ENCODE results near the gene RAPGEF1.

The RAPGEF1 gene

DNA sequence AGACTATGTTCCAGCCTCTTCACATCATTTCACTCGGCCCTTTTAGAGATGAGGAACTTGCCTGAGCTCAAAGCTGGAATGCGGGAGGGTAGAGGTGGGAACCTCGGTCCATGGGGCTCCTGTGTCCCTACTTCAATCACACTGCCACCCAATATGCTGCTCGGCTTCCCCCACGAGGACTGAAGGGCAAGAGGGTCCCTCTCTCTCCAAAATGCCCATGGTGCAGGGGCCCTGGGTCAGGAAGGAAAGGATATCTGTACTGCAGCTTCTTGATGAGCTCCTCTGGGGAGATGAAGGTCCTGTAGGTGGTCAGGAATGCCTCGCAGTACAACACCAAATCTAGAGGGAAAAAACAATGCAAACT, 148.0 kb downstream of the RAPGEF1 start:
- no peak for DNase-seq (ENCODE audit: extremely low read depth in 1 of 2, low read depth in 1 of 2)

DNA sequence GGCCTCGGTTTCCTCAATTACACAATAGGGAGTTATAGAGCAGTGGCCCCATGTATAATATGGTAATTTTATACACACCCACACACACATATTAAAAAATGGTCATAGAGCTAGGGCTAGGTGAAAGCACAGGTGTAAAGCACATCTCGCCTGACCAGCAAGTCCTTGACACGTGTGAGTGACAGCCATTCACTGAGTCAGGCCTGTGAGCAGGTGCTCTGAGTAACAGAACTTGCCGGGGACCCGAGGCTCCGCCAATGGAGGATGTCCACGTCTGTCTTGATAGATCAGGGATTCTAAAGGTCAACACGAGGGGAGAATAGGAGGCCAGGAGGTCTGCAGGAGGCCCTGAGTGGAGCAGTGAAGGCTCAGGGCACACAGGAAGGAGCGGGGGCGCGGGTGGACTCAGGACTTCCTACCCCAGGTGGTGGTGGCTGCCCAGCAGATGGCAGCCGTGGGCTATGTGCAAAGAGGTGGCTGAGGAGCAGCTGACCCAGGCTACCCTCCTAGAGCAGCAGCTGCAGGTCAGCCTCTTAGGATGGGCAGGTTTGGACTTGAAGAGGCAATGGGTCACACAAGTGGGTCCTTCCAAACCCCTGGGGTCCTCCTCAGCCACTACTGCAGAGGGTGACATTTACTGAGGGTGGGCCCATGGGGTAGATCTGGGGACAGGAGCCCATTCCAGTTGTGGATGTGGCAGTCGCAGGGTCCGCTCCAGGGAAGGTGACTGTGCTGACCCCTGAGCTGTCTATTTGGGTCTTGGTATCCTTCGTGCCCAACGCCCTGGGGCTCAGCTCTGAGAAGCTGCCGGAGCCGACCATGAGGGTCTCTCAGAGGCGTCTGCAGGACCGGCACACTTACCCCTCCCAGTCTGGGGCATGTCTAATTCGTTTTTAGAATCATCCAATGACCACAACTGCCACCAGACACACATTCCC, 148.7 kb downstream of the RAPGEF1 start:
- DNase-seq (ENCODE audit: extremely low read depth in 1 of 2, low read depth in 1 of 2): peak; percentile 54 to 65

DNA sequence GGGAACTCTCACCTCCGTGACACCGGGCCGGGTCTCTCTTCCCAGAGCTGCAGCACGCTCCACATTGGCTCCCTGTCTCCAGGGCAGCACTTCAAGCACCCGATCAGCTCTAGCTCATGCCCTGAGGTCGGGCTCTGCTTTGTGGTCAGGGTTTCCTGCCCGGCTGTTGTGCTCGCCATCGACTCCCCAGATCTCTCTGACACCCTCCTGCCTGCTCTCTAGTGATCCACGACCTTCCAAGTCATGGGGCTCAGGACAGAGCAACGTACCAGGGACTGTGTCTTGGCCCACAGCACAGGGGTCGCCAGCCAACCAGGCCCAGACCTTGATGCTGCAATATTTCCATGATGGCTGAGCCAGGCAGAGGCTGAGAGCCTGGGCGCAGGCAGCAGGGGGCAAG, 149.4 kb downstream of the RAPGEF1 start:
- DNase-seq (ENCODE audit: extremely low read depth in 1 of 2, low read depth in 1 of 2): no peak

GRCh38 chr9:131589993-131590392, 149.9 kb downstream of the RAPGEF1 start:
- DNase-seq (ENCODE audit: extremely low read depth in 1 of 2, low read depth in 1 of 2): no peak

DNA sequence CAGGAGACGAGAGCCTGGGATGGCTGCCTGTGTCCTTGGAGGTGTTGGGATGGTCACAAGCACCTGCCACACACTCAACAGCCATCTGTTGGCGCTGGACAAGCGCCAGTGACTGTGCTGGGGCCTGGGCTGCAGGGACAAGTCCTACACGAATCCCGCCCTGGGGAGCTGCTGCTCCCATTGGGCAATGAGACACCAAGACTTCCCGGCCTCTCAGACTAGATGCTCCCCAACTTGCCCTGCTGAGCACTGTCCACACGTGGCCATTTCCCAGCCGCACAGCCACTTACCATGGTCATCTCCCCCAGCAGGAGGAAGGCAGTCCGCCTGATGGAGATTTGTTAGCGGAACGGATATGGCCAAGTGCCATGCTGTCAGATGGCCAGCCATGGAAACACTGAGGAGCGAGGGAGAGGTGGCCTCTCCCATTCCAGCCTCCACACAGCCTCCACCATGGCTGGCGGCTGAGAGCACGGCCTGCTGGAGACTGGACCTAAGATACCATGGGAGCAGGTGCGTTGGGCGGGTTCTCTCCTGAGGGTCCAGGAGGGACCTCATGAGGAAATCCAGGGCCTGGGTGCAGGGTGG, 150.7 kb downstream of the RAPGEF1 start:
- DNase-seq (ENCODE audit: extremely low read depth in 1 of 2, low read depth in 1 of 2): no peak

DNA sequence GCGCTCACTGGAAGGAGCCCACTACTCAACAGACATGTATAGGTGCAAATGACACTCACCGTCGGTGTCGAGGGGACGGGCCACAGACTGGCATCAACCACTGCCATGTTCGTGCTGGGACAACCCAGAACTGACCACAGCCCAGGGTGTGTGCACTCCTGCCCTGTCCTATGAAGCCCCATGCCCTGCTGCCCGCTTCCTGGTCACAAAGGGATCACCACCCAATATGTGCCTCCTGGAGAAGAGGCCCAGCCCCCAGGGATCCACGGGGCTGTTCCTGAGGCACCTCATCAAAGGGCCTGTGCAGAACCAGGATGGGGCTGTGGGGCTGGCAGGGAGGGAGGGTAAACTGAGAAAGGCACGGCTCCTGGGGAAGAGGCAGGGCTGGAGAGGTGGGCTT, 151.5 kb downstream of the RAPGEF1 start:
- no peak for DNase-seq (ENCODE audit: extremely low read depth in 1 of 2, low read depth in 1 of 2)

DNA sequence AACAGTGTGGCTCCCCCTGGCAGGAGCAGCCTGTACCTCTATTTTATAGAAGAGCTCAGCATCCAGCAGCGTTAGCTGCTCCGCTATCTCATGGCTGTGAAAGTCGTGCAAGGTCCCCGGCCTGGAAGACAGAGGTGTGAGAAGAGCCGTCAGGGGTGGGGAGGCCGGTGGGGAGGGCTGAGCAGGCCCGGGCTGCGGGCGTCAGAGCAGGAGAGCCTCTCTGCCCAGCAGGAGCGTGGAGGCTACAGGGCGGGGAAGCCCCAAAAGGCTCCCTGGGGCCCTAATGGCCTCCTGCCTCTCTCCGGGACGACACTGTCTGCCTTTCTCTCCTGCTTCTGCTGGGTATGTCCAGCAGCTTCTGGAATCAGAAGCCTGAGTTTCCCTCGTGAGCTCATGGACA, 152.0 kb downstream of the RAPGEF1 start:
- DNase-seq (ENCODE audit: extremely low read depth in 1 of 2, low read depth in 1 of 2): no peak

DNA sequence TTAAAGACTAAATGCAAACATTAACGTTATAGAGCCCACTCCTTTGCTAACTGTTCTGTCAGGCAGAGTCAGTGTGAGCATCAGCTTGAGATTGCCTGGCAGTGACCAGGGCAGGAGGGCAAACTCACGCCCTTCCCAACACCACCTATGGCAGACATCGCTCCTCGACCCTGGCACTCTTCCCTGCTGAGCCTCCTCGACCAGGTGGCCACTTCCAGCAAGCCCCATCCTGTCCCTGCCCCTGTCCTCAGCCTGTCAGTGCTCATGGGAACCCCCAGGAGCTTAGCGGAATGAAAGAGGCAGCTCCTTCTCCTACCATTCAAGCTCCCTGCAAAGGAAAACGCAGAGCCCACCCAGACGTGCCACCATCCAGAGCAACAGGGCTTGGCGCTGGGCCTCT, 152.5 kb downstream of the RAPGEF1 start:
- no peak for DNase-seq (ENCODE audit: extremely low read depth in 1 of 2, low read depth in 1 of 2)

- DNase-seq (ENCODE audit: extremely low read depth in 1 of 2, low read depth in 1 of 2): no peak
Measured at GRCh38 chr9:131585375-131585774, 154.5 kb downstream of the RAPGEF1 start.

GRCh38 chr9:131584858-131585257, 155.0 kb downstream of the RAPGEF1 start:
- DNase-seq (ENCODE audit: extremely low read depth in 1 of 2, low read depth in 1 of 2): no peak

DNA sequence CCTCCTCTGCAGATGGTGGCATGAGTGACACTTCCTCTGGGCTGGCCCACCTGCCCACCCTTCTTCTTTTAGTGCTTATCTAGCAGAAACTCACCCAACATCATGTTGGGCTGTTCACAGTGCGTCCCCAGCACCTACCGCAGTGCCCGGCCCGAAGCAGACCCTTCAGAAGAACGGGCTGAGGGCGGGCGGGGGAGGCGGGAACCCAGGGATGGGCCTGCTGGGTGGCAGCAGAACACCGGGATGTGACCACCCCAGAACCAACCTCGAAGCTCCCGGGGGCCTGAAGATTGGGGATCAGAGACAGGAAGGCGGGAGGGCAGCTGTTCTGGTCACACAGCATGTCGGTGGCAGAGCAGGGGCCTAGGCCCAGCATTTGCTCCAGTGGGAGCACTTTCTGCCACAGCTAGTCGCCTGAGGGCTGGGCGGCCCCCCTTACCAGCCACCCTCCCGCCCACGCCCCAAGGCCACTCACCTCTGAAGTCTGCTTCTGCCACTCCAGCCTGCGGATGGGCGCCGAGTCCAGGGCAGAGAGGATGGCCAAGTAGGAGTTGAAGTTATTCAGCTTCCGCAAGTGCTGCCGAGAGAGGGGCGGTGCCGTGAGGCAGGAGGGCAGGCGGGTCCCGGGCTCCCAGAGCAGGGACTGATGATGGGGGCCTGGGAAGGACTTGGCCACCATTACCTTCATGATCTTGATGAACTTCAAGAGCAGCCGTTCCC, 155.9 kb downstream of the RAPGEF1 start:
- DNase-seq (ENCODE audit: extremely low read depth in 1 of 2, low read depth in 1 of 2): no peak

- DNase-seq (ENCODE audit: extremely low read depth in 1 of 2, low read depth in 1 of 2): no peak
Measured at GRCh38 chr9:131583337-131583645, 156.6 kb downstream of the RAPGEF1 start.

DNA sequence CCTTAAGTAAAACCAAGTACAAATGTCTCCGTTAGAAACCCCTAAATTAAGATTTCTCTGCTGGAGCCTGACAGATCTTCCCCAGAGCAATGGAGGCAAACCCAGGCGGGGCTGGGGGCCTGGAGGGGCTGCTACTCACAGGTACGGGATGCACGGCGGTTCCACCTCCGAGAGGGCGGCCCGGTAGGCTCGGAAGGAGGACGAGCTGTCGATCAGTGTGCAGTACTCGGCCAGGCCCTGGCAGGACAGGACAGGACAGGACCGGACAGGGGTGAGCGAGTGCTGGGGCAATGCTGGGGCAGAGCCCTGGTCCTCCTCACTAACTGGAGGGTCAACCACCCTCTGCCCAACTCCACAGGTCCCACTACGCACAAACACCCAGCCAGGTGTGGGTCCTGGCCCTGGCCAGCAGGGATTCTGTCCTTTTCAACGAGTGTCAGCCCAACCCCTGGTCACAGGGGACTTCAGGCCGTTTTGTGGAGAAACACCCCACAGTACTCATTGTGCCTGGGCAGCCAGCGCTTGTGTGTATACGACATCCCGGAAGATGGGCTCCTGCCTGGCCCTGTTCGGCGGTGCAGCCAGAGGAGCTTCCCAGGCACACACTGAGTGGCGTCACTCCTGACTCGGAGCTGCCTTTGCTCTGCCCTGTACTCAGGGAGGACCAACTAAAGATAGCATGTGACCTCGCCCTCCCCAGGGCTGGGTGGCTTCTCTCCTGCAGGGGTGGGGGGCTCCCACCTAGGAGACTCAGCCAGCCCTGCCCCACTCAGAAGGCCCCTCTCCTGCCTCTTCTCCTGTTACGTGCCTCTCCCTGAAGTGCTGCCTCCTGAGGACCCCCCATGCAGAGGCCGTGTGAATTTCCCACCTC, 157.2 kb downstream of the RAPGEF1 start:
- DNase-seq (ENCODE audit: extremely low read depth in 1 of 2, low read depth in 1 of 2): no peak

- no peak for DNase-seq (ENCODE audit: extremely low read depth in 1 of 2, low read depth in 1 of 2)
Measured at GRCh38 chr9:131582056-131582455, 157.8 kb downstream of the RAPGEF1 start.

GRCh38 chr9:131580358-131580757, 159.5 kb downstream of the RAPGEF1 start:
- DNase-seq (ENCODE audit: extremely low read depth in 1 of 2, low read depth in 1 of 2): no peak

- no peak for DNase-seq (ENCODE audit: extremely low read depth in 1 of 2, low read depth in 1 of 2)
Measured at GRCh38 chr9:131579789-131580211, 160.1 kb downstream of the RAPGEF1 start.

DNA sequence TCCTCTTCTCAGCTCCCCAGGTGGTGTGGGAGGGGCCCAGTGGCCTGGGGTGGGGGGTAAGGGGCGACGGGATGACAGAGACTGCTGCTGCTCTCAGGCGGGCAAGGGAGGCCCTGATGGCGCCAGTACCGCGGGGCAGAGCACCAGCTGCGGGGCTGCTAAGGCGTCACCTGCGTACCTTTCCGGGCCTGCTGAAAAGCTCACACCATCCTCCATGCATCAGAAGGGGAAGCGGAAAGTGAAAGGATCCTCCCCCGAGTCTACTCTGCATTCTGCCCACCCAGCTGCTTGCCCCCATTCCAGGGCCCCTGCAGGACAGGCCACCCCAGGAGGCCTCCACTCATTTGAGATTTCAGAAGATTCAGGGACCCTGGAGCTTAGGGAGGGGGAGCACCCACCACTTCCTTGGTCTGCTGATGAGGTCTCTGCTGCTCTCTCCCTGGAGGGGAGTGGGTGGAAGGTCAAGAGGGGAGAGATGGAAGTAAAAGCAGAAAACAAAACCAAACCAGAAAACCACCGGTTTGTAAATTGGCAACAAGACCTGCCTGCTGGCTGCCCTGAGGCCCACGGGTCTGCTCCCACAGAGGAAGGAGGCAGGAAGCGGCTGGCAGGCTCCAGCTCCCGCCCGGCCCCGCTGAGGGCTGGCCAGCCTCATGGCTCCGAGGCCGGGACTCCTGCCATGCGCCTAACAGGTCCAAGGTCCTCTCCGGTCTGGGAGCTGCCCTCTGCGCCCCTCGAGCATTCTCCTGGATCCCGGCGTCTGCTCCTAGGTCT, 161.0 kb downstream of the RAPGEF1 start:
- no peak for DNase-seq (ENCODE audit: extremely low read depth in 1 of 2, low read depth in 1 of 2)

DNA sequence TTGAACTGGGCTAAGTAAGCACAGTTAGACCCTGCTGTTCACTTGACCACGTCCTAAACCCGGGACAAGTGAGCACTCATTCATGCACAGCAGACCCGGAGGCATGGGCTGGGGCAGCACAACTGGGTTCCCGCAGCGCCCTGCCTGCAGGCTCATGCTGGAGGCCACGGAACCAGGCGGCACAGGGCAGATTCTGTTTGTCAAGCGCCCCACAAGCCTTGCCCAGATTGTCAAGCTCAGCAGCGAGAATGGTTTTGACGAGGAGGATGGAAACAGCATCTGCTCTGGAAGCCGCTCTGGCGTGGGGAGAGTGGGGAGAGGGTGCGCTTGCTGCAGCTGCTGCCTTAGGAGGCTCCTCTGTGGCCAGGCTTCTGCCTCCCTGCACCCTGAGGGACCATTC, 161.9 kb downstream of the RAPGEF1 start:
- no peak for DNase-seq (ENCODE audit: extremely low read depth in 1 of 2, low read depth in 1 of 2)

DNA sequence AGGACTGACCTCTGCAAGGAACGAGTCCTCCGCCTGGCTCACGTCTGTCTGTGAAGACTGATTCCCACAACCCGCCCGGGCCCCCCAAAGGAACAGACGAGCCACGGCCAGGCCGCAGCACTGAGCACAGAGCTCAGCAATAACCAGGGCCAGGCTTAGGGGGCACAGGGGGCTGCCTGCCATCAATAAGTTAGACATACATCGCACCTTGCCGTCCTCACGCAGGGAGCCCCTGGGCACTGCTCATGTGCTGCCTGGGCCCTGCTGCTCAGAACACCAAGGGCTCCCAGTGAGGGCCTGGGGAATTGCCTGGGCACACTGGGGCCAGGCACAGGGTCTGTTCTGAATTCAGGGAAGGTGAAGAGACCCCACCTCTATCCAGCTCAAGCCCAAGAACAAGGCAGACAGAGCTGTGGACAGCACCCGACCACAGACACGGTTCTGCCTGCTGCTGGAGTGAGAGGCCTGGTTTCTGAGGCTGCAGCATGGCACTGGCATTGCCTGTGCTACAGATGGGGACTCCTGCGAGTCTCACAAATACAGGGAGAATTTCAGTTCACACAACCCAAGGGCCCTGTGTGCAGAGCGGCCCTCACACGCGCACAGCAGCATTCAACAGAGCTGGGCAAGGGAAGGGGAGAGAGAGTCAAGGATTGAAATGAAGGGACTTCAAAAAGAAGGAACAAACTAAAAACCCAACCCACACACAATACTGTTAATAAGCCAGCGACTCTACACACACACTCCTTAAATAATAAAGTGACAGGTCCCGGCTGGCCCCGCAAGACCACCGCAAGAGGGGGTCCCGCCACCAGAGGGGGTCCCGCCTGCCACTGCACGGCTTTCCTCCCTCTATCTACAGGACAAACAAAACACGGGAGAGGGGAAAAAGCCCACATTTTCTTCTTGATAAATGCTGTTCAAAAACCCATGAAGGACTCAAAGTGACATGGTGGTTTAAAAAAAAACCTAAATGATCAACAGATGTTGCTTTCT, 162.6 kb downstream of the RAPGEF1 start:
- no peak for DNase-seq (ENCODE audit: extremely low read depth in 1 of 2, low read depth in 1 of 2)

Measured in activated CD8-positive, alpha-beta memory T cell treated with anti-CD3 and anti-CD28 coated beads for 1 hour (primary cell).